IPS-18a (cell line): ENCODE results near the gene MKNK2.

ENCODE experiments used
- H3K27ac ChIP-seq: one replicate; pipeline ENCODE4 v1.5.1; 2013; ENCODE audit warnings: low read length
- H3K27me3 ChIP-seq: one replicate; pipeline ENCODE4 v1.6.1; 2013; ENCODE audit warnings: mild to moderate bottlenecking, low read length; ENCODE audit not compliant: control insufficient read depth, insufficient read depth
- H3K36me3 ChIP-seq: one replicate; pipeline ENCODE4 v1.6.1; 2013; ENCODE audit warnings: low read depth, low read length; ENCODE audit not compliant: control insufficient read depth
- H3K4me1 ChIP-seq: one replicate; pipeline ENCODE4 v1.6.1; 2013; ENCODE audit warnings: low read depth, low read length; ENCODE audit not compliant: control insufficient read depth
- H3K4me3 ChIP-seq: one replicate; pipeline ENCODE4 v1.5.1; 2013; ENCODE audit warnings: low read length
- H3K9ac ChIP-seq: one replicate; pipeline ENCODE4 v1.6.1; 2013; ENCODE audit warnings: mild to moderate bottlenecking, low read length, moderate library complexity
- H3K9me3 ChIP-seq: one replicate; pipeline ENCODE4 v1.6.1; 2013; ENCODE audit warnings: low read depth, low read length; ENCODE audit not compliant: control insufficient read depth

MKNK2 gene

DNA sequence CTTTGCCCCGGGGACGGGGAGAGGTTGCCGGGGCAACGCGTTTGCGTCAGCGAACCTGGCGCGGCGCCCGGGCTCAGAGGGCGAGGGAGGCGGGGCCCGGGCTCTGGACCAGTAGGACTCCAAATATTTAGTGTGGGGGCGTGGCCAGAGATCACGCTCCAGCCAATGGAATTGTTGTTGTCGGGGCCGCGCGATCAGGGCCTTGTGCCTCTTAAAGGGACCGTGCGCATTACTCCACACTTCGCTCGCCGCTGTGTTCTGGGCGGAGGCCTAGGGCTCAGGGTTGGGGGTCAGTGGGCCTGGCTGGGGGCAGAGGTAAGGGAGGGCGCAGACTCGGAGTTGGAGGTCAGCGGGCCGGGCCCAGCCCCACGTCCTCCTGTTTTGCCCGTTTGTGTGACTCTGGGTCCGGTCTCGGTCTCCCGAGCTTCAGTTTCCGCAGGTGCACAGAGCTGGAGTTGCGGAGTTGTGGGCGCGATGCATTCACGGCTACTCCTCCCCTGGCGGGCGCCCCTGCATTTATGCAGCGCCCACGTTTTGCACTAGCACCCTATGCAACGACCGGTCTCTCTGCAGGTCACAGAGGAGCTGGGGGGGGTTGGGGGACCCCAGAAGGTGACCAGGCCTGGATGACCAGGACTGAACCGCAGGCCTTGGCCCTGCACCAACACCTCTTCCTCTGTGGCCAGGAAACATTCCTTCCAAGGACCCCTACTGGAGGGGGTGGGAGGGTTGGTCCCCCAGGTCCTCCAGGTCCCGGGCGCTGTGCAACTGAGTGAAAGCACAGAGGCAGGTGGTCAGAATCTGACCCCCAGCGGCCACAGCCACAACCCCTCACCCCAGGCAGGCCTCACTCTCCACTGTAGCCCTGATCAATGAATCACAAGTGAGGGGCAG is 10.7 kb upstream of the MKNK2 start:
- peak overlapping the region; percentile 72 for H3K27ac ChIP-seq
- H3K9ac ChIP-seq, result peak overlapping the region; percentile 72
- no peaks in the 10 kb centered on the region for H3K9me3 ChIP-seq
- H3K36me3 ChIP-seq, result no peaks in the 10 kb centered on the region
- peaks cover 14% of the 10 kb centered on the region for H3K4me1 ChIP-seq
- H3K27me3 ChIP-seq, result no peaks in the 10 kb centered on the region
- H3K4me3 ChIP-seq, result peak overlapping the region; percentile 81

DNA sequence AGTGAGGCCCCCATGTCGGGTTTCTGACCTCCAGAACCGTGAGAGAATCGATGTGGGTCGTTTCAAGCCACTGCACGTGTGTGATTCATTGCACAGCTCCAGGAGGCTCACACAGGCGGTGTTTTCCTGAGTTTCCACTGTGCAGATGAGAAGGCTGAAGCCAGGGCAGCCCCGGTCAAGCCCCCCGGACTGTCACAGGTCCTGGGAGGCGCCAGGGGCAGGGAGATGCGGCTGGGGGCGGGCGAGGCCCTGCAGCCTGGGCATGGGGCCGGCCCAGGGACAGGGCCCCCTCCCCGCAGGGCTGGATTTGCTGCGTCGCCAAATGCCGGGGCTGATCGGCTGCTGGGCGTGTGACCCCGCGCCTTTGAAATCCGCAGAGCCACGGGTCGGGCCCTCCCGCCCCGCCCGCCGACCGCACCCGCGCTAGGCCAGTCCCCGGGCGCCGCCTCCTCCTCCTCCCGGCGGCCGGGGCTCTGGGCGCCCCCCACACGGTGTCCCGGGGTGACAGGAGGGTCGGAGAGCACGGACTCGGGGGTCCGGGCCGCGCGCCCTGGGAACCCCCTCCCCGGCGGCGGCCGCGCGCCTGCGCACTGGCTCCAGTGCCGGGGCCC is 9.9 kb upstream of the MKNK2 start:
- peak overlapping the region; percentile 81 for H3K4me3 ChIP-seq
- H3K27me3 ChIP-seq, result no peaks in the 10 kb centered on the region
- peak overlapping the region; percentile 67 for H3K27ac ChIP-seq

GRCh38 chr19:2059422-2060201 is 8.6 kb upstream of the MKNK2 start:
- no peaks in the 10 kb centered on the region for H3K9me3 ChIP-seq
- H3K27me3 ChIP-seq, result no peaks in the 10 kb centered on the region
- no peak overlapping the region for H3K9ac ChIP-seq
- peaks cover 14% of the 10 kb centered on the region for H3K4me1 ChIP-seq
- no peak overlapping the region for H3K27ac ChIP-seq
- H3K4me3 ChIP-seq, result no peak overlapping the region
- H3K36me3 ChIP-seq, result no peaks in the 10 kb centered on the region

More for the DNA sequence above, 9.9 kb upstream of the MKNK2 start:
- no peaks in the 10 kb centered on the region for H3K36me3 ChIP-seq
- H3K9me3 ChIP-seq, result no peaks in the 10 kb centered on the region
- H3K9ac ChIP-seq, result peak overlapping the region; percentile 72
- peaks cover 14% of the 10 kb centered on the region for H3K4me1 ChIP-seq

GRCh38 chr19:2058570-2059421 is 7.8 kb upstream of the MKNK2 start:
- H3K9me3 ChIP-seq, result no peaks in the 10 kb centered on the region
- H3K27me3 ChIP-seq, result no peaks in the 10 kb centered on the region
- no peak overlapping the region for H3K4me3 ChIP-seq
- no peak overlapping the region for H3K27ac ChIP-seq
- peaks cover 14% of the 10 kb centered on the region for H3K4me1 ChIP-seq
- H3K36me3 ChIP-seq, result no peaks in the 10 kb centered on the region
- no peak overlapping the region for H3K9ac ChIP-seq

GRCh38 chr19:2057484-2058469 is 6.7 kb upstream of the MKNK2 start:
- no peaks in the 10 kb centered on the region for H3K27me3 ChIP-seq
- no peaks in the 10 kb centered on the region for H3K36me3 ChIP-seq
- no peak overlapping the region for H3K9ac ChIP-seq
- peaks cover 14% of the 10 kb centered on the region for H3K4me1 ChIP-seq
- no peak overlapping the region for H3K27ac ChIP-seq
- H3K4me3 ChIP-seq, result no peak overlapping the region
- no peaks in the 10 kb centered on the region for H3K9me3 ChIP-seq

DNA sequence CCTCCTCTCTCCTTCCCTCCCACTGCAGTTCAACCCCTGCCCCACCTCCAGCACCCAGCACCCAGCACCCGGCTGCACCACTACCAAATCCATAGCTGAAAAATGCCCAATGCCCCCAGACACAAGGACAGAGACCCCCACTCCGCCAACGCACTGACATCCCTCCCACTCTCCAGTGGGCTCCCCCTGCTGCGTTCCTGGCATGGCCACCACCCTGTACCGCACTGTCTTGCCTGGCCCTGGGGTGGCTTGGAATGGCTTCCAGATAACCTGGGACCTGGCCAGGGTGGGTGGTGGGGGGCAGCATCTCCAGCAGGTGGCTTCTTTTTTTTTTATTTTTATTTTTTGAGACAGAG is 5.8 kb upstream of the MKNK2 start:
- no peaks in the 10 kb centered on the region for H3K36me3 ChIP-seq
- no peaks in the 10 kb centered on the region for H3K27me3 ChIP-seq
- H3K4me3 ChIP-seq, result no peak overlapping the region
- peaks cover 8% of the 10 kb centered on the region for H3K4me1 ChIP-seq
- no peaks in the 10 kb centered on the region for H3K9me3 ChIP-seq
- H3K9ac ChIP-seq, result no peak overlapping the region
- no peak overlapping the region for H3K27ac ChIP-seq

- H3K27me3 ChIP-seq, result no peaks in the 10 kb centered on the region
- no peak overlapping the region for H3K4me3 ChIP-seq
- H3K4me1 ChIP-seq, result peaks cover 7% of the 10 kb centered on the region
- H3K36me3 ChIP-seq, result no peaks in the 10 kb centered on the region
- no peak overlapping the region for H3K27ac ChIP-seq
- H3K9ac ChIP-seq, result no peak overlapping the region
- no peaks in the 10 kb centered on the region for H3K9me3 ChIP-seq
Observed at GRCh38 chr19:2055931-2056836, 5.1 kb upstream of the MKNK2 start.

DNA sequence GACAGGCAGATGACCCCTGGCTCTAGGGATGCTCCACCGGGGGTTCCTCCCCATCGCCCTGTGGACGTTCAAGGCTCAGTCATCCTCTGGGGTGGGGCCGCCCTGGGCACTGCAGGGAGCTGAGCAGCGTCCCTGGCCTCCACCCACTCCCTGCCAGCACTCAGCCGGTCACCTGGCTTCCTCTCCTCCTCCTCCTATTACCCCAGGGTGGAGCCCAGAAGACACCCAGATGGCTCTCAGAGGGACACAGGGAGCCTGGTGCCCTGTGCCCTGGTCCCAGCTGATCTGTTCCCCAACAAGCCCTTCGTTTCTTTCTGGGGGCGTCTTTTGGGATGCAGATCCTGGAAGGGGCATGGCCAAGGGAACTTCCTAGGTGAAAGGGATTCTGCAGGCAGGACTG is 3.7 kb upstream of the MKNK2 start:
- Histone ChIP-seq H3K27ac (no peak overlapping the region), H3K9me3 (no peaks in the 10 kb centered on the region), H3K4me1 (no peaks in the 10 kb centered on the region), H3K9ac (no peak overlapping the region), H3K36me3 (no peaks in the 10 kb centered on the region), H3K4me3 (no peak overlapping the region), H3K27me3 (no peaks in the 10 kb centered on the region)

GRCh38 chr19:2053601-2054389 is 2.8 kb upstream of the MKNK2 start:
- no peaks in the 10 kb centered on the region for H3K36me3 ChIP-seq
- H3K4me1 ChIP-seq, result no peaks in the 10 kb centered on the region
- no peak overlapping the region for H3K4me3 ChIP-seq
- H3K27ac ChIP-seq, result no peak overlapping the region
- H3K9ac ChIP-seq, result no peak overlapping the region
- H3K27me3 ChIP-seq, result no peaks in the 10 kb centered on the region
- H3K9me3 ChIP-seq, result no peaks in the 10 kb centered on the region
